MM.1S (cell line): ENCODE data around the gene PRICKLE1.

Source experiments
- CTCF ChIP-seq: fragments of 300-600 bp; sonication (generic); IDR thresholded peaks from 2 replicates; pipeline ENCODE4 v1.5.1; 2016; ENCODE audit warnings: antibody characterized with exemption, low read length, mixed read lengths
- EZH2 ChIP-seq: fragments of 300-600 bp; sonication (generic); optimal IDR thresholded peaks from 2 replicates; pipeline ENCODE3; 2017; ENCODE audit warnings: low read depth, mild to moderate bottlenecking, antibody characterized with exemption, low read length, mixed read lengths
- EZH2phosphoT487 ChIP-seq: fragments of 300-600 bp; sonication (generic); IDR thresholded peaks from 2 replicates; pipeline ENCODE4 v1.6.1; 2018; ENCODE audit warnings: antibody characterized with exemption, low read length

- no peak for TF ChIP-seq EZH2phosphoT487
- no peak for TF ChIP-seq CTCF
- no peak for TF ChIP-seq EZH2
Measured at GRCh38 chr12:42444192-42444943, 145.2 kb downstream of the PRICKLE1 start.
